Inferior parietal cortex (tissue), 1 donor: ENCODE results near the gene RGS10.

Source experiments
- DNase-seq: peaks from one replicate; pipeline ENCODE4 v3.0.0-alpha.2; 2016; ENCODE audit errors: extremely low spot score

Gene RGS10

GRCh38 chr10:119518176-119518575 is 24.3 kb downstream of the RGS10 start:
- no peak for DNase-seq

- no peak for DNase-seq
Observed at GRCh38 chr10:119517235-119518141, 25.0 kb downstream of the RGS10 start.

- no peak for DNase-seq
Observed at GRCh38 chr10:119516381-119517234, 25.9 kb downstream of the RGS10 start.

- no peak for DNase-seq
Observed at GRCh38 chr10:119515511-119516045, 26.9 kb downstream of the RGS10 start.

- no peak for DNase-seq
Observed at GRCh38 chr10:119514819-119515218, 27.7 kb downstream of the RGS10 start.

GRCh38 chr10:119511828-119512515 is 30.5 kb downstream of the RGS10 start:
- no peak for DNase-seq

- DNase-seq, result no peak
Observed at GRCh38 chr10:119509909-119510451, 32.5 kb downstream of the RGS10 start.

GRCh38 chr10:119507115-119507514 is 35.4 kb downstream of the RGS10 start:
- no peak for DNase-seq

- no peak for DNase-seq
Observed at GRCh38 chr10:119505588-119506315, 36.8 kb downstream of the RGS10 start.

- DNase-seq, result no peak
Observed at GRCh38 chr10:119505131-119505551, 37.4 kb downstream of the RGS10 start.

GRCh38 chr10:119504651-119505050 is 37.9 kb downstream of the RGS10 start:
- DNase-seq, result no peak

- no peak for DNase-seq
Observed at GRCh38 chr10:119503821-119504220, 38.7 kb downstream of the RGS10 start.

GRCh38 chr10:119502618-119503155 is 39.8 kb downstream of the RGS10 start:
- no peak for DNase-seq

- no peak for DNase-seq
Observed at GRCh38 chr10:119502209-119502608, 40.3 kb downstream of the RGS10 start.

- DNase-seq, result no peak
Observed at GRCh38 chr10:119501690-119502089, 40.8 kb downstream of the RGS10 start.

GRCh38 chr10:119500821-119501220 is 41.7 kb downstream of the RGS10 start:
- DNase-seq, result no peak

- no peak for DNase-seq
Observed at GRCh38 chr10:119500123-119500795, 42.3 kb downstream of the RGS10 start.

GRCh38 chr10:119499677-119500002 is 42.9 kb downstream of the RGS10 start:
- no peak for DNase-seq

- no peak for DNase-seq
Observed at GRCh38 chr10:119498889-119499676, 43.4 kb downstream of the RGS10 start.
